ENCODE measurements around the gene SV2B. TPM values are rescaled to one million over a fixed set of nuclear protein-coding genes. Genes with fewer than 3 reads are reported as not detected.

The SV2B gene
- total RNA-seq, 4 donors from 2014 or later: 0.23 to 2.2 (median 0.62) TPM

DNA sequence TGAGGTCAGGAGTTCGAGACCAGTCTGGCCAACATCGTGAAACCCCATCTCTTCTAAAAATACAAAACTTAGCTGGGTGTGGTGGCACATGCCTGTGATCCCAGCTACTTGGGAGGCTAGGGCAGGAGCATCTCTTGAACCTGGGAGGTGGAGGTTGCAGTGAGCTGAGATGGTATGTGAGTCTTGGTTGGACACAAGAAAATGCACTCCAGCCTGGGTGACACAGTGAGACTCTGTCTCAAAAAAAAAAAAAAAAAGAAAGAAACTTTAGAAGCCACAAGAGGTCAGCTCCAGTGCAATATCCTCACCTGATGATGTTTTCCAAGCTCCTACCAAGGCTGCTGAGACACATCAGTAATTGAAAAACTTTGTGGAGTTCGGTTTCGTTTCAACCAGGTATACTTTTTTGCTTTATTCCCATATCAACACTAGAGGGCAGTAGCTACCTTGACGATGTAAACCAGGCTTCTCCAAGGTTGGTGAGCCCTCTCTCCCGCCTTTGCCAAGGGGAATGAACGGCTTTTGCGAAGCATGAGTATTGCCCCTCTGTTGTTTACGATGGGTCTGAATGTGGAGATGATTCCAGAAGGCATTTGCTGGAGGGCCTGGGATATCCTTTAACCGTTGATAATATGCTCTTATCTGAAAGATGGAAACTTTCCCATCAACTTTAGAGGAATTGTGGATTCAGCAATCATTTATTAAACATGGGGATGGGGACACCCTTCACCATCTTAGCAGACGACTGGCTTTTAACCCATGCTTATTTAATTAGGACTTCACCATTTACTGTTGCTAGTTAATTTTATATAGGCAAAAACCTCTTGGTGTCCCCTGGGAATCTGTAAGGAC lies 202.8 kb downstream of the SV2B start:
- no peaks in the 10 kb centered on the region for H3K9me3 ChIP-seq
- 22% methylated on average over 11 of the region's 11 CpGs for WGBS
- no peaks in the 10 kb centered on the region for H3K36me3 ChIP-seq
- H3K4me3 ChIP-seq: no peak overlapping the region
- H3K27me3 ChIP-seq: peaks cover 16% of the 10 kb centered on the region
- DNase-seq (ENCODE audit: low spot score in 2 of 2): no peak
- H3K4me1 ChIP-seq: peaks cover 7% of the 10 kb centered on the region
- H3K27ac ChIP-seq: no peak overlapping the region
- TF ChIP-seq POLR2A (IDR thresholded peaks at IDR 0.05) (no peak), EP300 (IDR thresholded peaks at IDR 0.05) (no peak), POLR2AphosphoS5 (IDR thresholded peaks at IDR 0.05) (no peak), CTCF (IDR thresholded peaks at IDR 0.05) (peak; percentile 54 to 65)

DNA sequence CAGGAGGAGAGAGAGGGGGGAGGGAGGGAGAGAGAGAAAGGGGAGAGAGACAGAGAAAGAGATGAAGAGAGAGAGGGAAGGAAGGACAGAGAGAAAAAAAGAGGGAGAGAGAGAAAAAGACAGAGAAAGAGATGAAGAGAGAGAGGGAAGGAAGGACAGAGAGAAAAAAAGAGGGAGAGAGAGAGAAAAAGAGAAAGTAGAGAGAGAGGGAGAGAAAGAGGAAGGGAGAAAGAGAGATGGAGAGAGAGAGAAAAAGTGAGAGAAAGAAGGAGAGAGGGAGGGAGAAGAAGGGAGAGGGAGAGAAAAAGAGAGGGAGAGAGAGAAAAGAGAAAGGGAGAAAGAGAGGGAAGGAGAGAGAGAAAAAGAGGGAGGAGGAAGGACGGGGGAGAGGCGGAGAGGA lies 204.2 kb downstream of the SV2B start:
- 75% methylated on average over 2 of the region's 2 CpGs for WGBS
- TF ChIP-seq EP300 (IDR thresholded peaks at IDR 0.05) (no peak), CTCF (IDR thresholded peaks at IDR 0.05) (no peak), POLR2A (IDR thresholded peaks at IDR 0.05) (no peak), POLR2AphosphoS5 (IDR thresholded peaks at IDR 0.05) (no peak)
- Histone ChIP-seq H3K4me1 (peaks cover 7% of the 10 kb centered on the region), H3K36me3 (no peaks in the 10 kb centered on the region), H3K27ac (no peak overlapping the region), H3K27me3 (peaks cover 23% of the 10 kb centered on the region), H3K9me3 (no peaks in the 10 kb centered on the region), H3K4me3 (no peak overlapping the region)
- DNase-seq (ENCODE audit: low spot score in 2 of 2): no peak

DNA sequence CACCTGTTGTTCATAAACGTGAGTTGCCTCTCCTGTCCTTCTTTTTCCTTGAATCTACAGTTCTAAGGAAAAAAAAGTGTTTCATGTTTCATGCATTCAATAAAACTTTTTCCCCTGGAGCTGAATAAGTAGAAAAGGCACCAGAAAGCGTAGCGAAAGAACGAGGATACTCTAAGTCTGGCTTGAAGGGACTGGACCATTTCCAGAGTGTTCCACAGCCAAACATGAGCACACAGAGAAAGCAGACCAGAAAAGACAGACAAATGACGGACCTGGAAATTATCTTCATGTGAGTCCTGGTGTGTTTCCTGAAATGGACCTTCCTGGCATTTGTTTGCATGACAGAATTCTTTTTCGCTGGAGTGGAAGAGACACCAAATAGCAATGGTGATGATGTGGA lies 204.7 kb downstream of the SV2B start:
- Histone ChIP-seq H3K36me3 (no peaks in the 10 kb centered on the region), H3K27ac (no peak overlapping the region), H3K4me3 (no peak overlapping the region), H3K4me1 (peaks cover 7% of the 10 kb centered on the region), H3K27me3 (peaks cover 27% of the 10 kb centered on the region), H3K9me3 (no peaks in the 10 kb centered on the region)
- TF ChIP-seq POLR2A (IDR thresholded peaks at IDR 0.05) (no peak), POLR2AphosphoS5 (IDR thresholded peaks at IDR 0.05) (no peak), CTCF (IDR thresholded peaks at IDR 0.05) (no peak), EP300 (IDR thresholded peaks at IDR 0.05) (no peak)
- DNase-seq (ENCODE audit: low spot score in 2 of 2): no peak
- WGBS: 43% methylated on average over 6 of the region's 6 CpGs

GRCh38 chr15:91306144-91306543 lies 206.1 kb downstream of the SV2B start:
- H3K27me3 ChIP-seq: peaks cover 27% of the 10 kb centered on the region
- H3K4me3 ChIP-seq: no peak overlapping the region
- no peaks in the 10 kb centered on the region for H3K36me3 ChIP-seq
- no peak for TF ChIP-seq POLR2AphosphoS5 (IDR thresholded peaks at IDR 0.05)
- no peak for TF ChIP-seq POLR2A (IDR thresholded peaks at IDR 0.05)
- TF ChIP-seq EP300 (IDR thresholded peaks at IDR 0.05): no peak
- no peak for TF ChIP-seq CTCF (IDR thresholded peaks at IDR 0.05)
- WGBS: 68% methylated on average over 7 of the region's 7 CpGs
- no peaks in the 10 kb centered on the region for H3K9me3 ChIP-seq
- DNase-seq (ENCODE audit: low spot score in 2 of 2): no peak
- peaks cover 7% of the 10 kb centered on the region for H3K4me1 ChIP-seq
- no peak overlapping the region for H3K27ac ChIP-seq

GRCh38 chr15:91307601-91308000 lies 207.5 kb downstream of the SV2B start:
- TF ChIP-seq EP300 (IDR thresholded peaks at IDR 0.05) (no peak), POLR2AphosphoS5 (IDR thresholded peaks at IDR 0.05) (no peak), POLR2A (IDR thresholded peaks at IDR 0.05) (no peak), CTCF (IDR thresholded peaks at IDR 0.05) (no peak)
- Histone ChIP-seq H3K27me3 (peaks cover 27% of the 10 kb centered on the region), H3K4me3 (no peak overlapping the region), H3K27ac (no peak overlapping the region), H3K36me3 (no peaks in the 10 kb centered on the region), H3K9me3 (no peaks in the 10 kb centered on the region), H3K4me1 (peaks cover 7% of the 10 kb centered on the region)
- WGBS: 62% methylated on average over 2 of the region's 2 CpGs
- no peak for DNase-seq (ENCODE audit: low spot score in 2 of 2)
